GM12874 (cell line): Measurements from ENCODE around the gene PRKG2.

Source experiments
- TF ChIP-seq, protein P1 (sequence below): IDR thresholded peaks from 2 replicates; pipeline ENCODE4 v1.5.1; 2011; ENCODE audit warnings: low read depth, mild to moderate bottlenecking, control low read depth, low read length, moderate library complexity; ENCODE audit not compliant: insufficient read depth

The PRKG2 gene

DNA sequence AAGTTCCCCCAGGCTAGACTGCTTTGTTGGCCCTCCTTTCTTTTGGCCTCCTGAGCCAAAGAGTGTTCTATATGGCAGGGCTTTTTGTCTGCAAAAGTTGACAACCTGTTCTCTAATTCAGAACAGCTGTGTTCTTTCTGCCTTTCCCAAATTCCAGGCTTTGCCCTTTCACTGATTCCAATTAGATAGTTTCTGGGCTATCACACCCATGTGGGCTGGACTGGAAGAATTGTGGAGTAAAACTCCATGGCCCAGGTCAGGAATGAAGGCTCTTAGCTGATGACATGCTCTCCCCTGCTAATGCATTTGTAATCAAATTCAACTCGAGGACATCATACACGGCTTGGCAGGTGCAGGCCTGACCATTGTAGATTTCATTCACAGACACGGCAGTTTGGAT lies 165.1 kb downstream of the PRKG2 start:
- TF ChIP-seq, protein P1, sequence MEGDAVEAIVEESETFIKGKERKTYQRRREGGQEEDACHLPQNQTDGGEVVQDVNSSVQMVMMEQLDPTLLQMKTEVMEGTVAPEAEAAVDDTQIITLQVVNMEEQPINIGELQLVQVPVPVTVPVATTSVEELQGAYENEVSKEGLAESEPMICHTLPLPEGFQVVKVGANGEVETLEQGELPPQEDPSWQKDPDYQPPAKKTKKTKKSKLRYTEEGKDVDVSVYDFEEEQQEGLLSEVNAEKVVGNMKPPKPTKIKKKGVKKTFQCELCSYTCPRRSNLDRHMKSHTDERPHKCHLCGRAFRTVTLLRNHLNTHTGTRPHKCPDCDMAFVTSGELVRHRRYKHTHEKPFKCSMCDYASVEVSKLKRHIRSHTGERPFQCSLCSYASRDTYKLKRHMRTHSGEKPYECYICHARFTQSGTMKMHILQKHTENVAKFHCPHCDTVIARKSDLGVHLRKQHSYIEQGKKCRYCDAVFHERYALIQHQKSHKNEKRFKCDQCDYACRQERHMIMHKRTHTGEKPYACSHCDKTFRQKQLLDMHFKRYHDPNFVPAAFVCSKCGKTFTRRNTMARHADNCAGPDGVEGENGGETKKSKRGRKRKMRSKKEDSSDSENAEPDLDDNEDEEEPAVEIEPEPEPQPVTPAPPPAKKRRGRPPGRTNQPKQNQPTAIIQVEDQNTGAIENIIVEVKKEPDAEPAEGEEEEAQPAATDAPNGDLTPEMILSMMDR = no peak

DNA sequence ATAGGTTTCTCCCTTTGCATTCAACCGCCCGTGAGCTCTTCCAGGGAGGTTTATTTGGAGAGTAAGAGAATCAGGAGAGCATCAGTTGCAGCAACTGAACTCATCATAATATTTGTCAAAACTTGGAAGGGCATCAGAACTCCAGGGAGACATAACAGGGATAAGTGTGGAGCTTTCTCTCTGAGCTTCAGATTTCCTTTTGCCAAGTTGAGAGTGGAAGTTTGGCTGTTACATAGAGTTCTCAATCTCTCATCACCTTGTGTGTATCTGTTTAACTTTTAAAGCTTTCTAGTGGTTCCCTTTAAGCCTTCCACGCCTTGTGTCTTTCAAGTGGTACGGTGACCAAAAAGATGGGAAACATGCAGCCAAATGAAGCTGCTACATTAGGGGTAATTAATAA lies 165.7 kb downstream of the PRKG2 start:
- TF ChIP-seq, protein P1 = no peak

DNA sequence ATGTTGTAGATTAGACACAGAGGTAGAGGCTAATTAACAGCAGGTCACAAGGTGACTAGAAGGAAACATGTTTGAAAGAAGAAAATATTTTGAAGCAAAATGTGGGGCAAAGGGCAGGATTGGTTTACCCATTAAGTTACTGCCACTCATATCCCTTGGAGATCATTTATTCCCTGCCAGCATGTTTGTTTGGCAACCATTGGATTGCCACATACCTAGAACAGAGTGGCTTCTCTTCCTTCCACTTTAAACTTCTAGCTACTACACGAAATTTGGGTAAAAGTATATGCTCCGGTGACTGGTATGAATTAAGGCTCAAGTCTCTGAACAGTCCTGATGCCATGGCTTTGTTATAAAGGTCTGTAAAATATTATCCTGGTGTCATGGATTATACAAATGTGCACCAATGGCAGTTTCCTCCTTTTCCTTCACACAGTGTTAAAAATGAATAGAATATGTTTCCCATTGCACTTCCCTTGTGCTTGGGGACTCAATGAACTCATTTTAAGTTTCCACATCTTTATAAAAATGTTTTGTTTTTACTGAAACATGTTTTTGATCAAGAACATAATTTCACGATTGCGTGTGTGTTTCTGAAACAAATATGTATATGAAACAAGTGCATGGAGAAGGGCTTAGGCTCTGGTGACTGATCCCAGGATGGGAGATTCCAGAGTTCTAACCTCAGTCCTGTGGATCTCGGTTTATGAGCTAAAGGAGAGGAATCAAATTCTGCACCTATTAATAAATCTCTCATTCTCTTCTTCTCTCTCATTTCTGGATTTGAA lies 172.2 kb downstream of the PRKG2 start:
- TF ChIP-seq, protein P1 = no peak

DNA sequence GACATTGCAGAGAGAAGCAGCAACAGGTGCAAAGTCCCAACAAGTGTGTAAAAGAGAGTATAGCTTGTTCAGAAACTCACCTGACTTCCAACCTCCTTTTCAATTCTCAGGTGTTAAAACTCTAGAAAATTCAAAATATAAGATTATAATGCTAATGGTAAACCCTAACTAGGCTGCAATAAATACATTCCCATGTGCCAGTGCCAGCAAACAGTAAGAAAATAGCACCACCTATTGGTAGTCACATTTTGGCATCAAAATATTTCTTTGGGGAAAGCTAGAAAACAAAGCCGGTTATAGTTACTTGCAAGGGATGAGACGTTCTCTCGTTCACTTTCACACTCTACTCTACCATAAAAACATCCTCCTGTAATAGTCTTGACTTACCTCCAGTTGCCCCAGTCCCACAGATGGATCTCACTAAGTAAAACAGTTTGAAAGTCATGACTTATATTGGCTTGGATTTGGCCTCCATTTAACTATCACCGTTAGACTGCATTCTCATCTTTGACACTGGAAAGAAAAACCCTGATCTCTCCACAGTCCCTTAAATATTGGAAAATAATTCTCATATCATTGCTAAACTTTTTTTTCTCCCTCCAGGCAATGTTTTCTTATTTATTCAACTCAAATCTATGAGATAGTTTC lies 174.9 kb downstream of the PRKG2 start:
- TF ChIP-seq, protein P1 = peak; percentile 59; the same call in 1 of the 2 replicates

DNA sequence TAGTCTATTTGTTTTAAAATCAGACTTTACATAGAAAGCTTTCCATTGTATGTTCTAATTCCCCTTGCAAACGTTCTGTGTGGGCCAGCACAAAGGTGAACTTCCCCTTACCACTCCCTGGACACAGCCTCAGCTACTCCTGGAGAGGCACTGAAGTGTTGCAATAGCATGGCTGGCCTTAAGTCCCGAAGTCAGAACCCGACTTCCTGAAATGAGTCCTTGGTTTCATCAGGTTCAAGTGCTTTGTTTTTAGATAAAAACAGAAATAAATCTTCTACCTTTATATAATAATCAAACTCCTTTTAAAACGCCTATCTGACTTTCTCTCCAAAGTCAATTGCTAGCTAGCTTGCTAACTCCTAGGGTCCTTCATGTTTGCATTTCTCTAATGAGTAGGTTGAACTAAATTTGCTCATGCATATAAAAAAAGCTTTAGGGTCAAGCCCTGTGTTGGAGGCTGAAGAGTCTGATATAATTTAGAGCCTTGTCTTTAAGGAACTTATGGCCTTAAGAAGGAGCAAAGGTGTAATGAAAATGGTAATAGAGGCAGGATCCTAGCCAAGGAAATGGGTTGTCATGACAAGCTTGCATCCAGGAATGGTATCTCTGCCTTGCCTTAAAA lies 175.6 kb downstream of the PRKG2 start:
- TF ChIP-seq, protein P1 = no peak

DNA sequence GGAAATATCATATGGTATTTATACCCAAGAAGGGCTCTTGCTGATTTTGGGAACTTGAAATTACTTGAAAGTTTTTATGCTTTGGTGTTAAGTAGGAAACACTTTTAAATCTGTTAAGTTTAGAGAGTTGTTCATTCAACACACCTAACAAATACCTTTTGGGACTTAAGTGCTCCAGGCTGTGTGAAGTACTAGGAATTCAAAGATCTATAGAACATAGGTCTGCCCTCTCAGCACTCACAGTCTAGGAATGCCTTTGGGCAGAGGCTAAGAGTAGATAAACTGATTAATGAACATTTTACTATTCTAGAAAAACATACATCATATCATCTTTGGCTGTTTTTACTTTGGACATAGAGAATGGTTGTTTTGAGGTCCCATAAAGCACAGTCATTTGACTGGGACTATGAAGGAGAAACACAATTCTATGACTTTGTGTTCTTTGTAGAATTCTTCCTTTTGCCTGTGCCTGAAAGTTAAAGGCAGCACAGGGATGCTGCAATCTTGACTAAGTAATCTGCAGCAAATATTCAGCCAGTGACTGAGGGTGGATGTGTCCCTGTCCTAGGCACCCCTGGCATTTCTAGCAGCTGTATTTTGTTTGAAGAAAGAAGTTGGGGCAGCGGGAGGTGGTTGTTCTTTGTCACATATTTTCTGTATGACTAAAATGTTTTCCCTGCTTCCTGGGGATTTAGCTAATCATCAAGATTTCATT lies 176.2 kb downstream of the PRKG2 start:
- TF ChIP-seq, protein P1 = no peak
